Vagina (tissue), 2 donors: Measurements from ENCODE around the gene EPAS1. TPM values are rescaled to one million over a fixed set of nuclear protein-coding genes. Genes with fewer than 3 reads are reported as not detected.

Experiments
- DNase-seq, 2 donors: peaks; one replicate each; pipeline ENCODE4 v3.0.0-alpha.2; 2017; ENCODE audit errors: extremely low spot score in 2 of 2
- H3K27ac ChIP-seq: fragments of 200-600 bp; sonication (generic); one replicate; pipeline ENCODE4 v1.5.1; 2019
- H3K27me3 ChIP-seq: fragments of 200-600 bp; sonication (generic); one replicate; pipeline ENCODE4 v1.5.1; 2019
- H3K36me3 ChIP-seq, 2 donors: fragments of 200-600 bp; sonication (generic); one replicate each; pipeline ENCODE4 v1.5.1; 2017 to 2019
- H3K4me1 ChIP-seq: fragments of 200-600 bp; sonication (generic); one replicate; pipeline ENCODE4 v1.5.1; 2019
- H3K4me3 ChIP-seq, 2 donors: fragments of 200-600 bp; sonication (generic); 1 replicate in 1 of 2; 2 replicates in 1 of 2; pipeline ENCODE4 v1.5.1; 2016 to 2019
- H3K9me3 ChIP-seq: fragments of 200-600 bp; sonication (generic); one replicate; pipeline ENCODE4 v1.5.1; 2019
- POLR2A ChIP-seq, 2 donors: fragments of 450-650 bp; IDR thresholded peaks; one replicate each; pipeline ENCODE4 v1.6.1; 2017; ENCODE audit warnings: antibody characterized with exemption in 2 of 2, mild to moderate bottlenecking in 2 of 2, moderate library complexity in 2 of 2
- POLR2AphosphoS5 ChIP-seq, 2 donors: sonication (generic); formaldehyde crosslinking; IDR thresholded peaks; one replicate each; pipeline ENCODE4 v1.9.0; 2017; ENCODE audit warnings: antibody characterized with exemption in 2 of 2, mild to moderate bottlenecking in 2 of 2, low read depth in 1 of 2; ENCODE audit not compliant: insufficient read depth in 1 of 2
- intact Hi-C: fragments of 100-400 bp; cut with DNase I; formaldehyde crosslinking; loops from one replicate; pipeline ENCODE4 v1.15.1; 2023
- total RNA-seq: library from RNA; depleted of rRNA; stranded (reverse); fragments of >200 nt; gene quantifications from one replicate; pipeline ENCODE4 v1.2.3, GENCODE V29; 2016
- TF ChIP-seq, protein P1 (sequence below), 3 experiments: fragments of 450-650 bp in 2 of 3; fragments of 200-600 bp in 1 of 3; sonication (generic) in 1 of 3; IDR thresholded peaks; one replicate each; pipeline ENCODE4 v1.5.1; 2017 to 2019; ENCODE audit warnings: antibody characterized with exemption in 3 of 3, mild to moderate bottlenecking in 2 of 3, moderate library complexity in 2 of 3

EPAS1 gene
- total RNA-seq, 1 donor from 2014 or later, result 222 TPM

- no peak for DNase-seq
- Histone ChIP-seq H3K9me3 (no peaks in the 10 kb centered on the region), H3K27ac (no peak overlapping the region), H3K4me1 (peaks cover 13% of the 10 kb centered on the region), H3K36me3 (peaks cover 0 to 42% of the 10 kb centered on the region in 2 donors), H3K27me3 (no peaks in the 10 kb centered on the region), H3K4me3 (no peak overlapping the region)
- TF ChIP-seq, protein P1, sequence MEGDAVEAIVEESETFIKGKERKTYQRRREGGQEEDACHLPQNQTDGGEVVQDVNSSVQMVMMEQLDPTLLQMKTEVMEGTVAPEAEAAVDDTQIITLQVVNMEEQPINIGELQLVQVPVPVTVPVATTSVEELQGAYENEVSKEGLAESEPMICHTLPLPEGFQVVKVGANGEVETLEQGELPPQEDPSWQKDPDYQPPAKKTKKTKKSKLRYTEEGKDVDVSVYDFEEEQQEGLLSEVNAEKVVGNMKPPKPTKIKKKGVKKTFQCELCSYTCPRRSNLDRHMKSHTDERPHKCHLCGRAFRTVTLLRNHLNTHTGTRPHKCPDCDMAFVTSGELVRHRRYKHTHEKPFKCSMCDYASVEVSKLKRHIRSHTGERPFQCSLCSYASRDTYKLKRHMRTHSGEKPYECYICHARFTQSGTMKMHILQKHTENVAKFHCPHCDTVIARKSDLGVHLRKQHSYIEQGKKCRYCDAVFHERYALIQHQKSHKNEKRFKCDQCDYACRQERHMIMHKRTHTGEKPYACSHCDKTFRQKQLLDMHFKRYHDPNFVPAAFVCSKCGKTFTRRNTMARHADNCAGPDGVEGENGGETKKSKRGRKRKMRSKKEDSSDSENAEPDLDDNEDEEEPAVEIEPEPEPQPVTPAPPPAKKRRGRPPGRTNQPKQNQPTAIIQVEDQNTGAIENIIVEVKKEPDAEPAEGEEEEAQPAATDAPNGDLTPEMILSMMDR (IDR thresholded peaks at IDR 0.05), result no peak
- TF ChIP-seq POLR2AphosphoS5 (IDR thresholded peaks at IDR 0.05; ENCODE audit: insufficient read depth in 1 of 2, low read depth in 1 of 2) (no peak), POLR2A (IDR thresholded peaks at IDR 0.05) (no peak)
- intact Hi-C loops, result loop anchor here (10.0 kb wide), 1 partner anchor 72 kb away; the partner anchor contains the start of gene EPAS1
These were observed 69.5 kb downstream of the EPAS1 start for GRCh38 chr2:46366668-46367052.

DNA sequence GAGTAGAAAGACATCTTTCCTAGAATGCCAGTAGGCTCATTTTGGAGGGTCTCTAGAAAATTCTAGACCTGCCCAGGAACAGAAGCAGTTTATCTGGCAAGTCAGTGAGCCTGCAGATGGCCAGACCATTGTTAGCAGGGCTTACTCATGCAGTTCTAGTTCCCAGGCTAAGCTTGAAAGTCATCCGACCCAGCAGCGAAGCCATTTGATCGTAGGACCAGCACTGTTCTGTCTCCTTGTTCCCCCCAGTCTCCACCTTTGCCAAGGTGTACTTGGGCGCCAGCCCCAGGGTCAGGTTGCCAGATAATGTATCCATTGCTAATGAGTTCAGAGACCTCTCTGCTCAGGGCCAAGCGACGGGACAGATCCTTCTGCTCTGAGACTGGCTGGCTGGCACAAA, 70.1 kb downstream of the EPAS1 start:
- no peaks in the 10 kb centered on the region for H3K27me3 ChIP-seq
- intact Hi-C loops, result loop anchor here (10.0 kb wide), 1 partner anchor 72 kb away; the partner anchor contains the start of gene EPAS1
- DNase-seq, result no peak
- peaks cover 0 to 41% of the 10 kb centered on the region in 2 donors for H3K36me3 ChIP-seq
- peaks cover 13% of the 10 kb centered on the region for H3K4me1 ChIP-seq
- no peak overlapping the region for H3K27ac ChIP-seq
- no peaks in the 10 kb centered on the region for H3K9me3 ChIP-seq
- no peak overlapping the region for H3K4me3 ChIP-seq
- TF ChIP-seq, protein P1 (IDR thresholded peaks at IDR 0.05), result no peak
- TF ChIP-seq POLR2A (IDR thresholded peaks at IDR 0.05), result no peak
- TF ChIP-seq POLR2AphosphoS5 (IDR thresholded peaks at IDR 0.05; ENCODE audit: insufficient read depth in 1 of 2, low read depth in 1 of 2), result no peak

GRCh38 chr2:46368401-46368800, 71.2 kb downstream of the EPAS1 start:
- DNase-seq, result no peak
- H3K4me1 ChIP-seq, result peaks cover 10% of the 10 kb centered on the region
- no peak overlapping the region for H3K27ac ChIP-seq
- TF ChIP-seq POLR2AphosphoS5 (IDR thresholded peaks at IDR 0.05; ENCODE audit: insufficient read depth in 1 of 2, low read depth in 1 of 2), result no peak
- no peak for TF ChIP-seq POLR2A (IDR thresholded peaks at IDR 0.05)
- TF ChIP-seq, protein P1 (IDR thresholded peaks at IDR 0.05), result no peak
- peaks cover 0 to 48% of the 10 kb centered on the region in 2 donors for H3K36me3 ChIP-seq
- H3K27me3 ChIP-seq, result no peaks in the 10 kb centered on the region
- no peaks in the 10 kb centered on the region for H3K9me3 ChIP-seq
- intact Hi-C loops, result loop anchor here (10.0 kb wide), 1 partner anchor 74 kb away; the partner anchor contains the start of gene EPAS1
- H3K4me3 ChIP-seq, result no peak overlapping the region

DNA sequence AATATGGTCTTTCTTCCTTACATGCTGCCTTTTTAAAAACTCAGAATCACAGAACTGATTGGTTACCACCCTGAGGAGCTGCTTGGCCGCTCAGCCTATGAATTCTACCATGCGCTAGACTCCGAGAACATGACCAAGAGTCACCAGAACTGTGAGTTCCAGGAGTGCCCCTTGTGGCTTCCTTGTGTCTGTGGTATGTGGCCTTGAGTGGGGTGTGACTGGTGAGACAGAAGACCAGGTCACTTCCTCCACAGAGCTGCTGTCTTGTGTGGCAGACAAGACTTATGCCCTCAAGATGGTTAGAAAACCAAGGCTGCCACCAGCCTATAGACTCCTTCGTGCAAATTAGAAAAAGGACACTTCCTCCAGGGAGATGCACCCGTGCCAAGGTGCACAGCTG, 72.6 kb downstream of the EPAS1 start:
- H3K27ac ChIP-seq, result no peak overlapping the region
- no peaks in the 10 kb centered on the region for H3K4me1 ChIP-seq
- peaks cover 0 to 48% of the 10 kb centered on the region in 2 donors for H3K36me3 ChIP-seq
- intact Hi-C loops, result loop anchor here (10.0 kb wide), 2 partner anchors 75 to 85 kb away; partner anchors contain the start of gene EPAS1
- H3K27me3 ChIP-seq, result no peaks in the 10 kb centered on the region
- DNase-seq, result no peak
- H3K9me3 ChIP-seq, result no peaks in the 10 kb centered on the region
- H3K4me3 ChIP-seq, result no peak overlapping the region
- TF ChIP-seq POLR2AphosphoS5 (IDR thresholded peaks at IDR 0.05; ENCODE audit: insufficient read depth in 1 of 2, low read depth in 1 of 2) (no peak), POLR2A (IDR thresholded peaks at IDR 0.05) (no peak)
- TF ChIP-seq, protein P1 (IDR thresholded peaks at IDR 0.05), result no peak

DNA sequence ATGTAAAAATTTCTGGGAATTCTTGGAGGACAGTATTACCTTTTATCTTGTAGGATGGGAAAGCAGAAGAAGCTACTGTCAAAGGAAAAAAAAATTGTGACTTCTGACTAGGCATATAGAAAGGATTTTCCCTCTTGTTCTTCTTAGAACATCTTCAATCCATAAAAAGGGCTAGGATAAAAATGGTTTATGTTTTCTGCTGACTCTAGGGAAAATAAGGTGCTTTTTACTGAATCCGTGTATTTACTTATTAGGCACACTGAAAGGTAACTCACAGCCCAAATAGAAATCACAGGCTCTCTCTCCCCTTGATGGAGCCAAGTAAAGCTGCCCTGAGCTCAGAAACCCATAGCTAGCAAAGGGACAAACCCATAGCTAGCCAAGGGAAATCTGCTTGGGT, 74.6 kb downstream of the EPAS1 start:
- H3K4me3 ChIP-seq, result no peak overlapping the region
- H3K9me3 ChIP-seq, result no peaks in the 10 kb centered on the region
- no peaks in the 10 kb centered on the region for H3K27me3 ChIP-seq
- intact Hi-C loops, result loop anchor here (10.0 kb wide), 1 partner anchor 83 kb away; no protein-coding TSS in a partner anchor
- TF ChIP-seq, protein P1 (IDR thresholded peaks at IDR 0.05), result no peak
- TF ChIP-seq POLR2A (IDR thresholded peaks at IDR 0.05) (no peak), POLR2AphosphoS5 (IDR thresholded peaks at IDR 0.05; ENCODE audit: insufficient read depth in 1 of 2, low read depth in 1 of 2) (no peak)
- no peaks in the 10 kb centered on the region for H3K4me1 ChIP-seq
- H3K27ac ChIP-seq, result no peak overlapping the region
- DNase-seq, result no peak
- H3K36me3 ChIP-seq, result peaks cover 0 to 44% of the 10 kb centered on the region in 2 donors
